Peyer's patch (tissue), 4 donors: ENCODE results near the gene RANBP1.

Experiments
- CTCF ChIP-seq, 6 experiments: fragments of 450-650 bp in 4 of 6; fragments of 200-600 bp in 2 of 6; sonication (generic) in 1 of 6; IDR thresholded peaks; one replicate each; pipeline ENCODE4 v1.5.1; 2017 to 2019; ENCODE audit warnings: antibody characterized with exemption in 6 of 6, mild to moderate bottlenecking in 3 of 6, moderate library complexity in 1 of 6
- POLR2A ChIP-seq, 2 donors: fragments of 450-650 bp; IDR thresholded peaks; one replicate each; pipeline ENCODE4 v1.5.1; 2017; ENCODE audit warnings: antibody characterized with exemption in 2 of 2, mild to moderate bottlenecking in 2 of 2, moderate library complexity in 2 of 2

- no peak for TF ChIP-seq CTCF (IDR thresholded peaks at IDR 0.05)
- no peak for TF ChIP-seq POLR2A (IDR thresholded peaks at IDR 0.05)
Observed at GRCh38 chr22:20095521-20095920, 20.4 kb upstream of the RANBP1 start.
